ENCODE measurements around the gene OR2B6.
"Not testable (repeated sequence)": the region's sequence is repeated elsewhere in the genome, so short reads cannot be mapped to it uniquely, and the experiment has no call there.

OR2B6 gene

GRCh38 chr6:27956941-27957340 is at the start of gene OR2B6:
TSS of gene OR2B6 (plus strand) at chr6:27957241. CDS start at chr6:27957241, 0 bp downstream.
- no peak for DNase-seq (ENCODE audit: low spot score)

GRCh38 chr6:27908017-27908416 is 49.0 kb upstream of the OR2B6 start:
- no peak for DNase-seq (ENCODE audit: low spot score)

GRCh38 chr6:27911956-27912446 is 45.0 kb upstream of the OR2B6 start, which contains the start of gene OR2B2:
TSS of gene OR2B2 (minus strand) at chr6:27912396. CDS start at chr6:27912319, 77 bp downstream.
- no peak for DNase-seq (ENCODE audit: low spot score)

GRCh38 chr6:27922949-27923348 is 34.1 kb upstream of the OR2B6 start:
- DNase-seq (ENCODE audit: low spot score): no peak

- no peak for DNase-seq (ENCODE audit: low spot score)
Measured at GRCh38 chr6:27924179-27924578, 32.9 kb upstream of the OR2B6 start.

- DNase-seq (ENCODE audit: low spot score): not testable (repeated sequence)
Measured at GRCh38 chr6:27928041-27928440, 29.0 kb upstream of the OR2B6 start.

- DNase-seq (ENCODE audit: low spot score): not testable (repeated sequence)
Measured at GRCh38 chr6:27929930-27930329, 27.1 kb upstream of the OR2B6 start.

GRCh38 chr6:27931209-27931608 is 25.8 kb upstream of the OR2B6 start:
- no peak for DNase-seq (ENCODE audit: low spot score)

GRCh38 chr6:27940766-27941165 is 16.3 kb upstream of the OR2B6 start:
- DNase-seq (ENCODE audit: low spot score): no peak

- not testable (repeated sequence) for DNase-seq (ENCODE audit: low spot score)
Measured at GRCh38 chr6:27943072-27943471, 14.0 kb upstream of the OR2B6 start.

- DNase-seq (ENCODE audit: low spot score): no peak
Measured at GRCh38 chr6:27948237-27948636, 8.8 kb upstream of the OR2B6 start.

- DNase-seq (ENCODE audit: low spot score): no peak
Measured at GRCh38 chr6:27951040-27951439, 6.0 kb upstream of the OR2B6 start.

- no peak for DNase-seq (ENCODE audit: low spot score)
Measured at GRCh38 chr6:27957516-27957915, 475 bp downstream of the OR2B6 start.

- no peak for DNase-seq (ENCODE audit: low spot score)
Measured at GRCh38 chr6:27962506-27962905, 5.5 kb downstream of the OR2B6 start.

GRCh38 chr6:27966044-27966443 is 9.0 kb downstream of the OR2B6 start:
- DNase-seq (ENCODE audit: low spot score): no peak

- no peak for DNase-seq (ENCODE audit: low spot score)
Measured at GRCh38 chr6:27966816-27967426, 9.9 kb downstream of the OR2B6 start.

- DNase-seq (ENCODE audit: low spot score): no peak
Measured at GRCh38 chr6:27970444-27970843, 13.4 kb downstream of the OR2B6 start.

- no peak for DNase-seq (ENCODE audit: low spot score)
Measured at GRCh38 chr6:27972750-27973149, 15.7 kb downstream of the OR2B6 start.

- no peak for DNase-seq (ENCODE audit: low spot score)
Measured at GRCh38 chr6:27977387-27977786, 20.3 kb downstream of the OR2B6 start.

- no peak for DNase-seq (ENCODE audit: low spot score)
Measured at GRCh38 chr6:27978705-27979104, 21.7 kb downstream of the OR2B6 start.

GRCh38 chr6:27980111-27980510 is 23.1 kb downstream of the OR2B6 start:
- DNase-seq (ENCODE audit: low spot score): no peak

- no peak for DNase-seq (ENCODE audit: low spot score)
Measured at GRCh38 chr6:27986928-27987725, 30.1 kb downstream of the OR2B6 start.

GRCh38 chr6:27994616-27995015 is 37.6 kb downstream of the OR2B6 start:
- no peak for DNase-seq (ENCODE audit: low spot score)

Measured in AG08396 (cell line).